ENCODE measurements around the gene DCK. TPM values are rescaled to one million over a fixed set of nuclear protein-coding genes. Genes with fewer than 3 reads are reported as not detected.

DCK gene
- total RNA-seq (12.9 TPM), polyA plus RNA-seq (ENCODE audit: insufficient read depth in 1 of 8, insufficient read length in 8 of 8, low replicate concordance in 1 of 8) (10 to 100 TPM; 17.7 to 26.6 (median 20.7) TPM)
- long read RNA-seq, donor 1, partial matches to known transcripts: 0 of 4 reads
- long read RNA-seq, donor 1, other reads (novel, unspliced or antisense): 0 of 4 reads
- long read RNA-seq, donor 2, partial matches to known transcripts: 0 of 2 reads
- long read RNA-seq, donor 2, other reads (novel, unspliced or antisense): 0 of 2 reads
- long read RNA-seq, donor 3, transcript DCK-201 (7 exons, 2,716 nt): major isoform, 13 of 13 reads
- long read RNA-seq, donor 3, partial matches to known transcripts: 0 of 13 reads
- long read RNA-seq, donor 3, other reads (novel, unspliced or antisense): 0 of 13 reads
- long read RNA-seq, donor 4, transcript DCK-201 (7 exons, 2,716 nt): major isoform, 6 of 6 reads
- long read RNA-seq, donor 4, partial matches to known transcripts: 0 of 6 reads
- long read RNA-seq, donor 4, other reads (novel, unspliced or antisense): 0 of 6 reads
- long read RNA-seq, donor 5, transcript DCK-201 (7 exons, 2,716 nt): major isoform, 18 of 18 reads
- long read RNA-seq, donor 5, partial matches to known transcripts: 0 of 18 reads
- long read RNA-seq, donor 5, other reads (novel, unspliced or antisense): 0 of 18 reads
- long read RNA-seq, donor 6, transcript DCK-201 (7 exons, 2,716 nt): major isoform, 13 of 13 reads
- long read RNA-seq, donor 6, partial matches to known transcripts: 0 of 13 reads
- long read RNA-seq, donor 6, other reads (novel, unspliced or antisense): 0 of 13 reads
- long read RNA-seq, donor 7, transcript DCK-201 (7 exons, 2,716 nt): major isoform, 13 of 23 reads
- long read RNA-seq, donor 7, partial matches to known transcripts: 10 of 23 reads
- long read RNA-seq, donor 7, other reads (novel, unspliced or antisense): 0 of 23 reads
- long read RNA-seq, donor 8, transcript DCK-201 (7 exons, 2,716 nt): major isoform, 11 of 27 reads
- long read RNA-seq, donor 8, partial matches to known transcripts: 15 of 27 reads
- long read RNA-seq, donor 8, other reads (novel, unspliced or antisense): 0 of 27 reads
- long read RNA-seq, donor 9, transcript DCK-201 (7 exons, 2,716 nt): major isoform, 5 of 5 reads
- long read RNA-seq, donor 9, partial matches to known transcripts: 0 of 5 reads
- long read RNA-seq, donor 9, other reads (novel, unspliced or antisense): 0 of 5 reads
- long read RNA-seq, donor 10, transcript DCK-201 (7 exons, 2,716 nt): major isoform, 15 of 15 reads
- long read RNA-seq, donor 10, partial matches to known transcripts: 0 of 15 reads
- long read RNA-seq, donor 10, other reads (novel, unspliced or antisense): 0 of 15 reads
- long read RNA-seq, donor 11, transcript DCK-201 (7 exons, 2,716 nt): major isoform, 7 of 8 reads
- long read RNA-seq, donor 11, partial matches to known transcripts: 0 of 8 reads
- long read RNA-seq, donor 11, other reads (novel, unspliced or antisense): 0 of 8 reads

DNA sequence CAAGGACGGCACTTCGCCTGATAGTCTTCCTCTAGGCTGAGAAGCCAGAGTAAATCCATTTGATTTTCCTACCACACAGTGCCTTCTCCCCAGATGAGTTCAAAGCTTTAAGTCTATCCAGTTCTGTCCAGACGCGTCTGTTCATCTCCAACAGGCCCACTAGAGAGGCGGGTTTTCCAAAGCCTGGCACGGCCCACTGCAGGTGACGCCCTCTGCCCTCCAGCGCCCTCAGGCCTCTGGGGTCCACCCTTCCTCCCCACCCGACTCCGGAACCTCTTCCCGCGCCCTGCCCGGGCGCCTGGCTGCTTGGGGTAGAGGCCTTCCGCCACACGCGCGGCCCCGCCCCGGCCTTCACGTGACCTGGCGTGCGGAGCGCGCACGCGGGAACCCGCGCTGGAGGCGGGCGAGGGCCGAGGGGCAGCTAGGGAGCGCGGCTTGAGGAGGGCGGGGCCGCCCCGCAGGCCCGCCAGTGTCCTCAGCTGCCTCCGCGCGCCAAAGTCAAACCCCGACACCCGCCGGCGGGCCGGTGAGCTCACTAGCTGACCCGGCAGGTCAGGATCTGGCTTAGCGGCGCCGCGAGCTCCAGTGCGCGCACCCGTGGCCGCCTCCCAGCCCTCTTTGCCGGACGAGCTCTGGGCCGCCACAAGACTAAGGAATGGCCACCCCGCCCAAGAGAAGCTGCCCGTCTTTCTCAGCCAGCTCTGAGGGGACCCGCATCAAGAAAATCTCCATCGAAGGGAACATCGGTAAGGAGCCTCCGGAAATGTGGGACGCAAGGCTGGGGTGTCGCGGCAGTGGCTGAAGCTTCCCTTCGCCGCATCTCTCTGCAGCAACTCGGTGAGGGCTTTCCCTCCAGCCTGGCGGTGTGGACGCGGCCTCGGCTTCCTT lies at the start of gene DCK:
TSS of gene DCK (plus strand) at position 469 of the 888 bp plus-strand sequence. CDS start at position 656, 187 bp downstream.
- Histone ChIP-seq H3K4me1 (ENCODE audit: control insufficient read depth, insufficient read depth, low read length) (peaks cover 12% of the 10 kb centered on the region), H3K4me3 (ENCODE audit: low read length) (peak within 1 kb of the TSS; percentile 70), H3K27ac (ENCODE audit: low read length) (peak within 1 kb of the TSS; percentile 96), H3K27me3 (ENCODE audit: control insufficient read depth, insufficient read depth, low read length) (no peaks in the 10 kb centered on the region), H3K36me3 (ENCODE audit: control insufficient read depth, insufficient read depth, low read length) (no peaks in the 10 kb centered on the region), H3K9me3 (replicated peaks; ENCODE audit: control insufficient read depth, low read depth, low read length) (no peaks in the 10 kb centered on the region)
- under 1% methylated on average over 69 of the region's 74 CpGs for WGBS (ENCODE audit: insufficient coverage)
- peak; percentile 97 for DNase-seq

DNA sequence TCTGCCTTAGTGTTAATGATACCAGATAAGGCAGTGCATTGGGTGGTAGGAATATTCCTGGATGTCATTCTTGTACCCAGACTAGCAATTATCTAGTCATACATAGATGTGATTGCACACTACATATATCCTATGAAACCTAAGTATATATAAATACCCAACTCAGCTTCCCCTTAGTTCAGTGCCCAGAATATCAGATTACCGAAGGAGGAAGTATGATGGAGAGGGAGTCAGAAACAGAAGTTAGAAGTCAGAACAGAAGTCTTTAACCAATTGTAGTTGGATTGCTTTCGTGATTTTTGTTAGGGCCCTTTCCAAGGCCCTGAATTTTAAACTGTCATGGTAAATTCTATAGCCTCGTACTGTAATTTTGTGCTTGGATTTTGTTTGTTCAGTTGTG lies 48.4 kb upstream of the DCK start:
- Histone ChIP-seq H3K9me3 (replicated peaks; ENCODE audit: control insufficient read depth, low read depth, low read length) (peaks cover 3% of the 10 kb centered on the region), H3K36me3 (ENCODE audit: control insufficient read depth, insufficient read depth, low read length) (no peaks in the 10 kb centered on the region), H3K4me1 (ENCODE audit: control insufficient read depth, insufficient read depth, low read length) (peaks cover 2% of the 10 kb centered on the region), H3K27ac (ENCODE audit: low read length) (no peak overlapping the region), H3K27me3 (ENCODE audit: control insufficient read depth, insufficient read depth, low read length) (no peaks in the 10 kb centered on the region), H3K4me3 (ENCODE audit: low read length) (no peak overlapping the region)
- no CpG with 5 or more reads among the region's 3 CpGs for WGBS (ENCODE audit: insufficient coverage)
- peak; percentile 52 for DNase-seq

DNA sequence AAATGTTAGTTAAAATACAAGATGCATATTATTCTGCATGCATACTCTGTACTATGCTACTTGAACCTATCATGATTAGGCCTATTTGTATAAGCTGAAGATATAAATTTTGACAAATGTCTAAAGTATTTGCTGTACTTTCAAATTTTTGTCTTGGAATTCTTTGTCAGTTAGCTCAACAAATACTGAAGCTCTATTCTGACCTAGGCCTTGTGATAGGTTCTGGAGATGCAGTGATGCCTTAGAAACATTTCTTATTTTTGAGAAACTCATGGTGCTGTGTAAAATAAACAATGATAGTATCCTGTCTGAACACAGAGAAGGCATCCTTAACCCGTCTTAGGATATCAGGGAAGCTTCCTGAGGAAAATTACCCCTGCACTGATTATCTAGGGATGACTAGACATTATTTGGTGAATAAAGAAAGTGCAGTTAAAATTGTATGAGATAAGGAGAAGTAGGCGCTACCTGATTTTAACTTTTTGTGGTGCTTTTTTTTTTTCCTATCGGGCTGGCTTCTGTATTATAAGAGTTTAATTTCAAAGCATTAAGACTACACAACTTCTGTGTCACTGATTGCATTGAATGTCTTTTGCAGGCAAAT lies 47.9 kb upstream of the DCK start:
- WGBS (ENCODE audit: insufficient coverage): no CpG with 5 or more reads among the region's 3 CpGs
- peaks cover 2% of the 10 kb centered on the region for H3K4me1 ChIP-seq (ENCODE audit: control insufficient read depth, insufficient read depth, low read length)
- no peak for DNase-seq
- no peaks in the 10 kb centered on the region for H3K27me3 ChIP-seq (ENCODE audit: control insufficient read depth, insufficient read depth, low read length)
- H3K27ac ChIP-seq (ENCODE audit: low read length): no peak overlapping the region
- no peaks in the 10 kb centered on the region for H3K9me3 ChIP-seq (replicated peaks; ENCODE audit: control insufficient read depth, low read depth, low read length)
- no peak overlapping the region for H3K4me3 ChIP-seq (ENCODE audit: low read length)
- H3K36me3 ChIP-seq (ENCODE audit: control insufficient read depth, insufficient read depth, low read length): no peaks in the 10 kb centered on the region

DNA sequence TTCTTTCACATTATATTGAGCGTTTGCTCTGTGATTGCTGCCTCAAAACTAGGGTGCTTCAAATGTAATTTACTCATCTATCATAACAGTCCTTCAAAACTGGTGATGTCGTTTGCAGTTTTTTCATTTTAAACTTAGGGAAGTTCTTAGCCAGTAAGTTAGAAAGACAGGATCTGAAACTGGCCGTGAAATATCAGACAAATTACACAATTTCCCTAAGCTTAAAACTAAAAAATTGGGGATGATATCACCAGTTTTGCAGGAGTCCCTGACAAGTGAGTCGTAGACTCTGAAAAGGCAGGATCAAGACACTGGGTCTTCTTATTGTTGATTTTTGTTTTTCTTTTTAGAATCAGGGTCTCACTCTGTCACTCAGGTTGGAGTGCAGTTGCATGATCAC lies 46.5 kb upstream of the DCK start:
- Histone ChIP-seq H3K27ac (ENCODE audit: low read length) (no peak overlapping the region), H3K27me3 (ENCODE audit: control insufficient read depth, insufficient read depth, low read length) (no peaks in the 10 kb centered on the region), H3K4me3 (ENCODE audit: low read length) (no peak overlapping the region), H3K9me3 (replicated peaks; ENCODE audit: control insufficient read depth, low read depth, low read length) (no peaks in the 10 kb centered on the region), H3K36me3 (ENCODE audit: control insufficient read depth, insufficient read depth, low read length) (no peaks in the 10 kb centered on the region), H3K4me1 (ENCODE audit: control insufficient read depth, insufficient read depth, low read length) (peaks cover 2% of the 10 kb centered on the region)
- no CpG with 5 or more reads among the region's 4 CpGs for WGBS (ENCODE audit: insufficient coverage)
- peak; percentile 40 for DNase-seq

DNA sequence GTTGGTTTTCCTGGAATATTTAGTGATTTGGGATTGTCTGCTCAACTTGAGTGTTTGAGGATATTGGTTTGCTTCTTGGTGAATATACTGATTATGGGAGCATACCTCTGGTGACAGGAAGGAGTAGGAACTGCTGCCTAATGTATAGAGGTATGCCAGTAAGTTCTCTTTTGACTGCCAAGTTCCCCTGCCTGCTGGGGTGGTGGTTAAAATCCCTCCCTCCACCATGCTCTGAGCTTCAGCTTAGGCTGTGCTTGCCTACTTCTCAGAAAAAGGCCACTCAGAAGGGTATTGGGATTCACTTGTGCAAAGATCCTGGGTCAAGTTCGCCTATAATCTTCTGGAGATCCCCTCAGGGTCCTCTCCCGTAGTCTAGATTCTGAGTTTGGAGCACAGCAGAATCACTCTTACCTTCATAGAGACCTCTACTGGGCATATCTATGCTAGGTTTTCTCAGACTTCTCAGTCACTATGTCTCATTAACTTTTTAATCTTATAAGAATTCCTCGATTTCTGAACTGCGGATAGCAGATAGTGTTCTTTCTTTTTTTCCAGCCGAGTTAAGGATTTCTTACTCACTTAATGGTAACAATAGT lies 44.7 kb upstream of the DCK start:
- Histone ChIP-seq H3K36me3 (ENCODE audit: control insufficient read depth, insufficient read depth, low read length) (no peaks in the 10 kb centered on the region), H3K4me1 (ENCODE audit: control insufficient read depth, insufficient read depth, low read length) (peaks cover 2% of the 10 kb centered on the region), H3K9me3 (replicated peaks; ENCODE audit: control insufficient read depth, low read depth, low read length) (no peaks in the 10 kb centered on the region), H3K27me3 (ENCODE audit: control insufficient read depth, insufficient read depth, low read length) (no peaks in the 10 kb centered on the region), H3K4me3 (ENCODE audit: low read length) (no peak overlapping the region), H3K27ac (ENCODE audit: low read length) (no peak overlapping the region)
- WGBS (ENCODE audit: insufficient coverage): 63% methylated on average over 2 of the region's 5 CpGs
- DNase-seq: no peak

DNA sequence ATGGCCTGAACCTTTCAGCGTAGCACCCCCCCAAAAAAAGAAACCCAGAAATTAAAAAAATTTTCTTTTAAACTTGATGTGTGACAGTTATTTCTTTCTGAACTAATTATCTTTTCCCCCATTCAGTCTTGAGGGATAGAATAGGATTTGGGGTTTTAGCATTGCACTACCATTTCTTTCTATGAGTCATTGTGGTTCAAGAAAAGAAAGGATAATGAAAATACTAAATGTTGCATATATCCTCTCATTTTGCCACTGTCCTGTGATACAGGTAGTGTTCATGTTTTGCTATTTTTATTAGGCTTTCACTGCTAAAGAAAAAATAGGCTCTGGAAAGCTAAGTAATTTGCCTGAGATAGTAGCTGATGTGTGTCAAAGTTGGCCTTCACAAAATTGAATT lies 39.4 kb upstream of the DCK start:
- no peaks in the 10 kb centered on the region for H3K4me1 ChIP-seq (ENCODE audit: control insufficient read depth, insufficient read depth, low read length)
- H3K4me3 ChIP-seq (ENCODE audit: low read length): no peak overlapping the region
- no peak for DNase-seq
- no peaks in the 10 kb centered on the region for H3K9me3 ChIP-seq (replicated peaks; ENCODE audit: control insufficient read depth, low read depth, low read length)
- no peak overlapping the region for H3K27ac ChIP-seq (ENCODE audit: low read length)
- H3K27me3 ChIP-seq (ENCODE audit: control insufficient read depth, insufficient read depth, low read length): no peaks in the 10 kb centered on the region
- WGBS (ENCODE audit: insufficient coverage): no CpG with 5 or more reads among the region's 1 CpG
- H3K36me3 ChIP-seq (ENCODE audit: control insufficient read depth, insufficient read depth, low read length): peaks cover under 1% of the 10 kb centered on the region

DNA sequence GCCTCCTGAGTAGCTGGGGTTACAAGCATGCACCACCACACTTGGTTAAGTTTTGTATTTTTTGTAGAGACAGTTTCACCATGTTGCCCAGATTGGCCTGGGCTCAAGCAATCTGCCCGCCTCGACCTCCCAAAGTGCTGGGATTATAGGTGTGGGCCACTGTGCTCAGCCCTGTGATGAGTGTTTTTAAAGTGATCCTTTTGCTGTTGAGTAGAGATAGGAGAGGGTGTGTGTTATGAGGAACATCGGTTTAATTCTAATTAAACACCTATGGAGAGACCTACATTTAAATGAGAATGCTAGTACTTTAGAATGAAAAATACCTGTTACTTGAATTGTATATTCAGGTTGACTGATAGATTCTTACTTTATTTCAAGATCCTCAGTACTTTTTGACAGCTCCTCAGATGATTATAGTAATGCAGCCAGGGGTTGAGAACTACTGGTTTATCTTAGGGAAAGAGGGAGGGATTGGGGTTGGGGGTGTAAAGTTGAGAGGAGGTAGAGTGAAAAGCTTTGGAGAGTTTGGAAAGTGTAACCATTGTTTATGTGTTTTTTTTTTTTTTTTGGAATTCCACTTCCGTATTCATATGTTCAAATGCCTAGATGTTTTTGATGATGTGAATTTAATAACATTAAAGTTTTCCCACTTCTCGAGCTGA lies 36.8 kb upstream of the DCK start:
- no peaks in the 10 kb centered on the region for H3K9me3 ChIP-seq (replicated peaks; ENCODE audit: control insufficient read depth, low read depth, low read length)
- H3K27me3 ChIP-seq (ENCODE audit: control insufficient read depth, insufficient read depth, low read length): no peaks in the 10 kb centered on the region
- peaks cover 3% of the 10 kb centered on the region for H3K36me3 ChIP-seq (ENCODE audit: control insufficient read depth, insufficient read depth, low read length)
- no peak for DNase-seq
- no CpG with 5 or more reads among the region's 5 CpGs for WGBS (ENCODE audit: insufficient coverage)
- no peak overlapping the region for H3K4me3 ChIP-seq (ENCODE audit: low read length)
- H3K4me1 ChIP-seq (ENCODE audit: control insufficient read depth, insufficient read depth, low read length): no peaks in the 10 kb centered on the region
- no peak overlapping the region for H3K27ac ChIP-seq (ENCODE audit: low read length)

DNA sequence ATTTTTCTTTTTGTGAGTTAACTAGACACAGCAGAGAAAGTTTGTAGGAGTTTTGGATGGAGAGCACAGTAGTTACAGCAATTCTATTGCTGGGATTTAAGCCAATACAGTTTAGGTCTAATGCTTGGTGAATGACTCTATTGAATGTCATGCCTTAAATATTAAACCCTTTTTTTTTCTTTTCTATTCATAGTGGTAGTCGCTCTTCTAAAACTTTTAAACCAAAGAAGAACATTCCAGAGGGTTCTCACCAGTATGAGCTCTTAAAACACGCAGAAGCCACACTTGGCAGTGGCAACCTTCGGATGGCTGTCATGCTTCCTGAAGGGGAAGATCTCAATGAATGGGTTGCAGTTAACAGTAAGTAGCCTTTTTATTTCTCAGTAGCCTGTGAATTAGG lies 34.8 kb upstream of the DCK start:
- Histone ChIP-seq H3K27me3 (ENCODE audit: control insufficient read depth, insufficient read depth, low read length) (no peaks in the 10 kb centered on the region), H3K36me3 (ENCODE audit: control insufficient read depth, insufficient read depth, low read length) (peaks cover 5% of the 10 kb centered on the region), H3K4me1 (ENCODE audit: control insufficient read depth, insufficient read depth, low read length) (no peaks in the 10 kb centered on the region), H3K27ac (ENCODE audit: low read length) (no peak overlapping the region), H3K9me3 (replicated peaks; ENCODE audit: control insufficient read depth, low read depth, low read length) (no peaks in the 10 kb centered on the region), H3K4me3 (ENCODE audit: low read length) (no peak overlapping the region)
- WGBS (ENCODE audit: insufficient coverage): 86% methylated on average over 1 of the region's 3 CpGs
- no peak for DNase-seq

Measured in muscle of leg (tissue), 16 donors.